H1 (cell line): ENCODE measurements around the gene BCAR1. TPM values are rescaled to one million over a fixed set of nuclear protein-coding genes. Genes with fewer than 3 reads are reported as not detected.

Experiments
- CTCF ChIA-PET: fragments of 300-600 bp; sonication (Branson Sonifier 250); formaldehyde crosslinking; loops from one replicate; lab custom pipeline; 2021; ENCODE audit not compliant: partially characterized antibody; lab: Charles Lee
- POLR2A ChIA-PET: fragments of 300-600 bp; sonication (Branson Sonifier 250); formaldehyde crosslinking; loops from one replicate; lab custom pipeline; 2021; ENCODE audit warnings: inconsistent platforms; ENCODE audit not compliant: partially characterized antibody; lab: Charles Lee
- DNase-seq, 2 experiments: peaks; one replicate each; pipeline versions ENCODE4 v3.0.0 to v3.0.0-alpha.2; 2010 to 2022; ENCODE audit warnings: low spot score in 2 of 2, low read depth in 1 of 2, mixed read lengths in 1 of 2
- FAIRE-seq: peaks from 2 replicates; lab custom pipeline; 2011; peaks lifted over from hg19 to GRCh38; lab: Jason Lieb, UNC
- H2AFZ ChIP-seq: 2 replicates; pipeline ENCODE4 v1.8.1; 2012; ENCODE audit warnings: low read length, inconsistent platforms
- H2AK5ac ChIP-seq: 2 replicates; pipeline ENCODE4 v1.6.1; 2013; ENCODE audit warnings: low read depth, low read length
- H2BK120ac ChIP-seq: replicated peaks from 2 replicates; pipeline ENCODE3; 2013; ENCODE audit warnings: low read depth, low read length, inconsistent platforms
- H2BK12ac ChIP-seq: 2 replicates; pipeline ENCODE4 v1.6.1; 2013; ENCODE audit warnings: low read depth, low read length
- H2BK15ac ChIP-seq: 2 replicates; pipeline ENCODE4 v1.6.1; 2013; ENCODE audit warnings: low read length
- H2BK20ac ChIP-seq: 2 replicates; pipeline ENCODE4 v1.6.1; 2013; ENCODE audit warnings: low read length
- H2BK5ac ChIP-seq: 2 replicates; pipeline ENCODE4 v1.6.1; 2013; ENCODE audit warnings: low read depth, low read length
- H3K14ac ChIP-seq: 2 replicates; pipeline ENCODE4 v1.6.1; 2013; ENCODE audit warnings: inconsistent platforms; ENCODE audit not compliant: insufficient read length
- H3K18ac ChIP-seq: 2 replicates; pipeline ENCODE4 v1.6.1; 2013; ENCODE audit warnings: low read length; ENCODE audit errors: extremely low read depth
- H3K23ac ChIP-seq: 2 replicates; pipeline ENCODE4 v1.6.1; 2013; ENCODE audit warnings: inconsistent platforms; ENCODE audit not compliant: insufficient read length
- H3K23me2 ChIP-seq: 2 replicates; pipeline ENCODE4 v1.6.1; 2013; ENCODE audit warnings: low read depth, low read length
- H3K27ac ChIP-seq: 2 replicates; pipeline ENCODE4 v1.6.1; 2011; ENCODE audit warnings: low read depth, low read length, inconsistent platforms
- H3K27me3 ChIP-seq, 4 experiments: replicated peaks in 1 of 4; 1 replicate in 1 of 4; 2 replicates in 3 of 4; pipeline versions ENCODE4 v1.6.1 to v1.8.1; 2011 to 2013; ENCODE audit warnings: low read length in 3 of 4, mild to moderate bottlenecking in 3 of 4, inconsistent platforms in 2 of 4, mixed read lengths in 2 of 4, moderate library complexity in 1 of 4; ENCODE audit not compliant: control insufficient read depth in 3 of 4, insufficient read depth in 3 of 4; ENCODE audit errors: extremely low read depth in 1 of 4
- H3K36me3 ChIP-seq, 4 experiments: 2 replicates each; pipeline versions ENCODE4 v1.6.1 to v1.8.1; 2011 to 2013; ENCODE audit warnings: mild to moderate bottlenecking in 4 of 4, low read length in 3 of 4, moderate library complexity in 2 of 4, control low read depth in 1 of 4, inconsistent platforms in 1 of 4; ENCODE audit not compliant: insufficient read depth in 4 of 4, control insufficient read depth in 2 of 4
- H3K4ac ChIP-seq: replicated peaks from 2 replicates; pipeline ENCODE3; 2013; ENCODE audit warnings: low read length, low read depth, mixed read lengths, inconsistent platforms; ENCODE audit not compliant: insufficient read length
- H3K4me1 ChIP-seq, 4 experiments: replicated peaks in 1 of 4; 1 replicate in 1 of 4; 2 replicates in 3 of 4; pipeline versions ENCODE4 v1.6.1 to v1.8.1; 2011 to 2013; ENCODE audit warnings: low read length in 3 of 4, inconsistent platforms in 2 of 4, mixed read lengths in 1 of 4; ENCODE audit not compliant: insufficient read depth in 4 of 4, control insufficient read depth in 3 of 4
- H3K4me2 ChIP-seq, 2 experiments: 2 replicates each; pipeline versions ENCODE4 v1.6.1 to v1.8.1; 2011 to 2013; ENCODE audit warnings: low read depth in 2 of 2, low read length in 2 of 2, control low read depth in 1 of 2, inconsistent platforms in 1 of 2, mild to moderate bottlenecking in 1 of 2; ENCODE audit not compliant: insufficient read depth in 1 of 2
- H3K4me3 ChIP-seq, 4 experiments: fragments of 200-600, 300-600 bp in 1 of 4; sonication (generic), shearing (Covaris generic), sonication (Bioruptor Twin) in 1 of 4; 2 replicates each; pipeline versions ENCODE4 v1.5.1 to v1.8.1; 2011 to 2016; ENCODE audit warnings: low read length in 4 of 4, low read depth in 3 of 4, control low read depth in 2 of 4, inconsistent platforms in 2 of 4, mild to moderate bottlenecking in 2 of 4, mixed read lengths in 1 of 4, moderate library complexity in 1 of 4; ENCODE audit not compliant: insufficient read depth in 2 of 4; ENCODE audit errors: extremely low read depth in 1 of 4
- H3K56ac ChIP-seq: replicated peaks from 2 replicates; pipeline ENCODE3; 2013; ENCODE audit warnings: low read depth, mild to moderate bottlenecking, mixed read lengths, low read length, inconsistent platforms; ENCODE audit not compliant: insufficient read length
- H3K79me1 ChIP-seq: 2 replicates; pipeline ENCODE4 v1.6.1; 2013; ENCODE audit warnings: low read depth, low read length, control low read depth
- H3K79me2 ChIP-seq, 2 experiments: 2 replicates each; pipeline versions ENCODE4 v1.6.1 to v1.8.1; 2012 to 2013; ENCODE audit warnings: low read length in 2 of 2, mild to moderate bottlenecking in 2 of 2, inconsistent platforms in 1 of 2; ENCODE audit not compliant: insufficient read depth in 2 of 2, control insufficient read depth in 1 of 2
- H3K9ac ChIP-seq, 4 experiments: replicated peaks in 1 of 4; 1 replicate in 1 of 4; 2 replicates in 3 of 4; pipeline versions ENCODE4 v1.6.1 to v1.8.1; 2011 to 2013; ENCODE audit warnings: low read depth in 3 of 4, low read length in 3 of 4, control low read depth in 2 of 4, mild to moderate bottlenecking in 2 of 4, moderate library complexity in 2 of 4, inconsistent platforms in 1 of 4; ENCODE audit errors: extremely low read depth in 1 of 4
- H3K9me3 ChIP-seq, 2 experiments: 2 replicates each; pipeline versions ENCODE4 v1.6.1 to v1.8.1; 2012 to 2013; ENCODE audit warnings: mild to moderate bottlenecking in 2 of 2, moderate library complexity in 2 of 2, control low read depth in 1 of 2, inconsistent platforms in 1 of 2, low read depth in 1 of 2, low read length in 1 of 2, mixed read lengths in 1 of 2; ENCODE audit not compliant: insufficient read depth in 2 of 2
- H4K20me1 ChIP-seq, 2 experiments: replicated peaks in 1 of 2; 2 replicates each; pipeline versions ENCODE3 to v1.8.1; 2011 to 2013; ENCODE audit warnings: inconsistent platforms in 2 of 2, low read length in 2 of 2, mild to moderate bottlenecking in 1 of 2; ENCODE audit not compliant: insufficient read depth in 2 of 2, control insufficient read depth in 1 of 2
- H4K5ac ChIP-seq: 2 replicates; pipeline ENCODE4 v1.6.1; 2013; ENCODE audit warnings: low read length, low read depth, mixed read lengths, inconsistent platforms; ENCODE audit not compliant: insufficient read length
- H4K8ac ChIP-seq: 2 replicates; pipeline ENCODE4 v1.8.0; 2013; ENCODE audit warnings: mild to moderate bottlenecking, moderate library complexity, low read length, inconsistent platforms; ENCODE audit not compliant: insufficient read depth; ENCODE audit errors: extremely low read depth
- H4K91ac ChIP-seq: replicated peaks from 2 replicates; pipeline ENCODE3; 2013; ENCODE audit warnings: low read length, mixed read lengths, inconsistent platforms; ENCODE audit not compliant: insufficient read length
- CBX5 ChIP-seq: fragments of 300-800, 300-1000 bp; sonication (generic); IDR thresholded peaks from 2 replicates; pipeline ENCODE4 v1.7.1; 2016; ENCODE audit warnings: antibody characterized with exemption, low read length, low read depth
- SP1 ChIP-seq: IDR thresholded peaks from 2 replicates; pipeline ENCODE4 v1.6.1; 2011; ENCODE audit warnings: low read depth, low read length
- TAF7 ChIP-seq: optimal IDR thresholded peaks from 2 replicates; pipeline ENCODE3; 2011; ENCODE audit warnings: low read depth, mild to moderate bottlenecking, inconsistent platforms, low read length, moderate library complexity, borderline replicate concordance
- WGBS, 2 experiments: shearing (Covaris generic) in 1 of 2; methylation state at CpG; one replicate each; pipeline versions ENCODE4 v1.1.6 to v1.1.7; 2013 to 2015; ENCODE audit warnings: low lambda C conversion rate in 2 of 2, mixed read lengths in 2 of 2, inconsistent platforms in 1 of 2, low coverage in 1 of 2, missing lambda C conversion rate in 1 of 2; ENCODE audit not compliant: insufficient replicate concordance in 2 of 2, insufficient coverage in 1 of 2, insufficient read length in 1 of 2; ENCODE audit errors: extremely low coverage in 1 of 2, missing lambda C conversion rate in 1 of 2; 5-methylcytosine and 5-hydroxymethylcytosine counted together
- polyA plus RNA-seq, 7 experiments: library from polyadenylated mRNA; depleted of rRNA in 3 of 7; stranded (reverse) in 5 of 7; unstranded in 2 of 7; fragments of >200 nt in 5 of 7; fragments of 200-250 nt in 2 of 7; gene quantifications; 1 replicate in 5 of 7; 2 replicates in 1 of 7; 4 replicates in 1 of 7; pipeline versions ENCODE4 v1.2.1 to v1.2.3, GENCODE V29; 2011 to 2013; ENCODE audit warnings: missing spikeins in 2 of 7, mixed read lengths in 2 of 7
- total RNA-seq: library from RNA; stranded (reverse); fragmentation: NEBNext Ultra II Directional; extraction: Animal tissue kit (Norgen Biotek cat#: 25700); gene quantifications from 2 replicates; pipeline ENCODE4 v1.2.1, GENCODE V29; 2021

Gene BCAR1
- total and polyA plus RNA-seq, 2 of the 8 experiments (the other 6 are each of a cell fraction or from before 2014, with no cell fraction given), result 59.8 to 105 TPM

GRCh38 chr16:75252946-75253911 lies 1.8 kb upstream of the BCAR1 start:
- peak overlapping the region; percentile 97; the same call in 1 of the 2 replicates for H2BK15ac ChIP-seq
- peak overlapping the region; percentile 100 for H2BK20ac ChIP-seq
- DNase-seq (peak; percentile 80 to 85), FAIRE-seq (peak; percentile 95)
- H2AK5ac ChIP-seq, result peak overlapping the region; percentile 99
- no peaks in the 10 kb centered on the region; a peak in 1 of 7 replicates for H3K27me3 ChIP-seq
- peak overlapping the region; percentile 35 to 61 (median 44) for H3K9ac ChIP-seq
- H2BK120ac ChIP-seq, result peak overlapping the region; percentile 76
- no peak overlapping the region for H2AFZ ChIP-seq
- ChIA-PET POLR2A (interaction anchor here (0.9 to 16.2 kb wide), 11 partner anchors 11 to 279 kb away, joined by 3 to 375 read pairs (median 4); partner anchors contain the start of gene CFDP1), CTCF (interaction anchor here (0.6 to 15.7 kb wide), 8 partner anchors 10 to 393 kb away, joined by 3 to 236 read pairs (median 6); no protein-coding TSS in a partner anchor)
- peaks cover 13 to 73% (median 63%) of the 10 kb centered on the region in 4 experiments for H3K4me1 ChIP-seq
- H2BK12ac ChIP-seq, result peak overlapping the region; percentile 99
- no peak overlapping the region for H3K23ac ChIP-seq
- H4K5ac ChIP-seq, result peak overlapping the region; percentile 73
- H3K23me2 ChIP-seq, result peaks cover 14% of the 10 kb centered on the region; the same call in 1 of the 2 replicates
- no peaks in the 10 kb centered on the region for H3K36me3 ChIP-seq
- H3K4ac ChIP-seq, result peak overlapping the region; percentile 94
- no peaks in the 10 kb centered on the region for H3K9me3 ChIP-seq
- peak overlapping the region; percentile 84; the same call in 1 of the 2 replicates for H3K27ac ChIP-seq
- H4K91ac ChIP-seq, result peak overlapping the region; percentile 98
- H3K4me2 ChIP-seq, result peak overlapping the region; percentile 76 to 89
- peaks cover 21 to 75% of the 10 kb centered on the region in 2 experiments for H3K79me2 ChIP-seq
- peak overlapping the region; percentile 99 for H2BK5ac ChIP-seq
- peak overlapping the region; percentile 61 for H3K14ac ChIP-seq
- peaks cover 41% of the 10 kb centered on the region for H3K79me1 ChIP-seq
- peaks cover 22 to 28% of the 10 kb centered on the region in 2 experiments for H4K20me1 ChIP-seq
- WGBS, 2 experiments, result 45% methylated on average over 14 of the region's 15 CpGs; no CpG with 5 or more reads in 1 of the 2 experiments
- H3K18ac ChIP-seq, result peak overlapping the region; percentile 98
- H3K4me3 ChIP-seq, result peak overlapping the region in 2 of 4 experiments; percentile 5 to 51; a peak in 3 of 8 replicates
- H4K8ac ChIP-seq, result peak overlapping the region; percentile 90; the same call in 1 of the 2 replicates
- peak overlapping the region; percentile 80 for H3K56ac ChIP-seq
- TF ChIP-seq SP1 (peak; percentile 96), CBX5 (no peak), TAF7 (peak; percentile 47)
